Peyer's patch (tissue), 4 donors: ENCODE measurements around the gene SLC44A3. TPM values are rescaled to one million over a fixed set of nuclear protein-coding genes. Genes with fewer than 3 reads are reported as not detected.

Experiments
- DNase-seq, 3 donors: peaks; one replicate each; pipeline ENCODE4 v3.0.0-alpha.2; 2017 to 2019
- H3K27ac ChIP-seq, 4 donors: fragments of 200-600 bp; sonication (generic); one replicate each; pipeline ENCODE4 v1.5.1; 2016 to 2019
- H3K27me3 ChIP-seq, 2 donors: fragments of 200-600 bp; sonication (generic); one replicate each; pipeline ENCODE4 v1.5.1; 2019
- H3K36me3 ChIP-seq, 3 donors: fragments of 200-600 bp; sonication (generic); one replicate each; pipeline ENCODE4 v1.5.1; 2016 to 2019
- H3K4me1 ChIP-seq, 4 donors: fragments of 200-600 bp; sonication (generic); one replicate each; pipeline ENCODE4 v1.5.1; 2016 to 2019
- H3K4me3 ChIP-seq, 4 donors: fragments of 200-600 bp; sonication (generic); 1 replicate in 3 of 4; 2 replicates in 1 of 4; pipeline ENCODE4 v1.5.1; 2016 to 2019; ENCODE audit warnings: mild to moderate bottlenecking in 1 of 4
- H3K9me3 ChIP-seq, 4 donors: fragments of 200-600 bp; sonication (generic); one replicate each; pipeline ENCODE4 v1.5.1; 2016 to 2019; ENCODE audit warnings: mild to moderate bottlenecking in 1 of 4
- POLR2A ChIP-seq, 2 donors: fragments of 450-650 bp; IDR thresholded peaks; one replicate each; pipeline ENCODE4 v1.5.1; 2017; ENCODE audit warnings: antibody characterized with exemption in 2 of 2, mild to moderate bottlenecking in 2 of 2, moderate library complexity in 2 of 2
- total RNA-seq, 4 donors: library from RNA; depleted of rRNA; stranded (reverse); fragments of >200 nt; gene quantifications; one replicate each; pipeline ENCODE4 v1.1.0, GENCODE V29; 2016
- TF ChIP-seq, protein P1 (sequence below), 6 experiments: fragments of 450-650 bp in 4 of 6; fragments of 200-600 bp in 2 of 6; sonication (generic) in 1 of 6; IDR thresholded peaks; one replicate each; pipeline ENCODE4 v1.5.1; 2017 to 2019; ENCODE audit warnings: antibody characterized with exemption in 6 of 6, mild to moderate bottlenecking in 3 of 6, moderate library complexity in 1 of 6

SLC44A3 gene
- total RNA-seq, 4 donors from 2014 or later: 26.4 to 49.0 (median 40.0) TPM

DNA sequence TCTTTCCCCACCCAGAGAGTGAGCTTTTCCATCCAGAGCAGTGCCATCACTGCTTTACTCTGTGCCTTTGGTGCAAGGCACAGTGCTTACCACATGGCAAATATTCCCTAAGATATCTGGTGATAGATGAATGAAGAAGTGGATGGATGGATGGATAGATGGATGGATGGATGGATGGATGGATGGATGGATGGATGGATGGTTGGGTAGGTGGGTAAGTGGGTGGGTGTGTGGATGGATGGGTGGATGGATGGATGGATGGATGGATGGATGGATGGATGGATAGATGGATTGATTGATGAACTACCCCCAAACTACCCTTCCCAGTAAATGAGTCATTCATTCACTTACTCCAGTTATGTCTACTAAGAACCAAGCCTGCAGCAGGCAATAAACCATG lies 42.9 kb upstream of the SLC44A3 start:
- no peaks in the 10 kb centered on the region for H3K27me3 ChIP-seq
- H3K36me3 ChIP-seq: no peaks in the 10 kb centered on the region
- no peaks in the 10 kb centered on the region for H3K4me1 ChIP-seq
- H3K4me3 ChIP-seq: no peak overlapping the region
- H3K9me3 ChIP-seq: no peaks in the 10 kb centered on the region
- TF ChIP-seq POLR2A (IDR thresholded peaks at IDR 0.05): no peak
- no peak overlapping the region for H3K27ac ChIP-seq
- DNase-seq: no peak

DNA sequence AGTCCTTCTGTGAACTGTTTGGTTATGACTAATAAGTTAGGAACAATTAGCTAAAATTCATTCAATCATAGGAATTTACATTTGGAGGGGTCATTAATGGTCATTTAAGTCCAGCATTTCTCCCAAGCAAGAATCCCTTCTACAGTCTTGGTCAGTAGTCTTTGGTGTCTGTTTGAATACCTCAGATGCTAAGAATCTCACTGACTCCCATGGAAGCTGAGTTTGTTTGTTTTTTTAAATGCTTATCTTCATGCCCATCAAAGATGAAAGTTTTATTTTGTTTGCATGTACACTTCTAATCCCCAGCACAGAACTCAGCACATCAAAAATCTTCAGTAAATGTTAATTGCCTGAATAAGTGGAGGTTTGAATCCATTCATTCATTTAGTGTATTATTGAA lies 41.3 kb upstream of the SLC44A3 start:
- TF ChIP-seq, protein P1, sequence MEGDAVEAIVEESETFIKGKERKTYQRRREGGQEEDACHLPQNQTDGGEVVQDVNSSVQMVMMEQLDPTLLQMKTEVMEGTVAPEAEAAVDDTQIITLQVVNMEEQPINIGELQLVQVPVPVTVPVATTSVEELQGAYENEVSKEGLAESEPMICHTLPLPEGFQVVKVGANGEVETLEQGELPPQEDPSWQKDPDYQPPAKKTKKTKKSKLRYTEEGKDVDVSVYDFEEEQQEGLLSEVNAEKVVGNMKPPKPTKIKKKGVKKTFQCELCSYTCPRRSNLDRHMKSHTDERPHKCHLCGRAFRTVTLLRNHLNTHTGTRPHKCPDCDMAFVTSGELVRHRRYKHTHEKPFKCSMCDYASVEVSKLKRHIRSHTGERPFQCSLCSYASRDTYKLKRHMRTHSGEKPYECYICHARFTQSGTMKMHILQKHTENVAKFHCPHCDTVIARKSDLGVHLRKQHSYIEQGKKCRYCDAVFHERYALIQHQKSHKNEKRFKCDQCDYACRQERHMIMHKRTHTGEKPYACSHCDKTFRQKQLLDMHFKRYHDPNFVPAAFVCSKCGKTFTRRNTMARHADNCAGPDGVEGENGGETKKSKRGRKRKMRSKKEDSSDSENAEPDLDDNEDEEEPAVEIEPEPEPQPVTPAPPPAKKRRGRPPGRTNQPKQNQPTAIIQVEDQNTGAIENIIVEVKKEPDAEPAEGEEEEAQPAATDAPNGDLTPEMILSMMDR (IDR thresholded peaks at IDR 0.05): no peak
- Histone ChIP-seq H3K36me3 (no peaks in the 10 kb centered on the region), H3K4me1 (peaks cover 0 to 7% (median 0%) of the 10 kb centered on the region in 4 donors), H3K27me3 (no peaks in the 10 kb centered on the region), H3K9me3 (no peaks in the 10 kb centered on the region), H3K27ac (no peak overlapping the region), H3K4me3 (no peak overlapping the region)
- no peak for DNase-seq

DNA sequence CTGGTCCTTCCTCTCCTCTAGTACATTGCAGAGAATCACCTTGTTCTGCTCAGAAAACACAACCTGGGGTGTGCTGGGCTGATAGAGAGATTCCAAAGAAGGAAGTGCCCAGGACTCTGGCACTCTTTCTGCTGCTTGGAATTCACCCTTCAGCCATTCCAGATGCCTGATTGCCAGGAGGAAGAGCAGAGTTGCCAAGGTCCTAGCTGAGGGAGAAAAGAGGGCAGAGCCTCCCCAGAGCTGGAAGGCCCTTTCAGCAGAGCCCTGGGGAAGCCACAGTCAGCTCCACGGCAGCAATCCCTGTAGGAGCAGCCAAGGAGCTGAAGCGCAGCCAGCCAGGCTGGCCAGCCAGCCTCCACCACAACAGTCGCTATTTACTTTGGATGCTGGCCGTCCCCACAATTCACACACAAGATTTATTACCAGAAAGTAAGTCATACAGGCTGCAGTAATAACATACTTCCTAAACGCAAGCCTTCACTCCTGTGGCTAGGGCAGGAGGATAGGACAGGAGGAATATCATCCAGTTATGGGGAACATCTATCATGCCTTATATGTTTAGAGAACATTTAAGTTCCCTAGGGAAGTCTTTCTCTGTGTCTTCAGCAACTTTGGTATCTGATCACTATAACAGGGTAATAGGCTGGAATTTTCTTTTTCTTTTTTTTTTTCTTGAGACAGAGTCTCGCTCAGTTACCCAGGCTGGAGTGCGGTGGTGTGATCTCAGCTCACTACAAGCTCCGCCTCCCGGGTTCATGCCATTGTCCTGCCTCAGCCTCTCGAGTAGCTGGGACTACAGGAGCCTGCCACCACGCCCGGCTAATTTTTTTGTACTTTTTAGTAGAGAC lies 36.6 kb upstream of the SLC44A3 start:
- no peak overlapping the region for H3K4me3 ChIP-seq
- H3K27me3 ChIP-seq: no peaks in the 10 kb centered on the region

DNA sequence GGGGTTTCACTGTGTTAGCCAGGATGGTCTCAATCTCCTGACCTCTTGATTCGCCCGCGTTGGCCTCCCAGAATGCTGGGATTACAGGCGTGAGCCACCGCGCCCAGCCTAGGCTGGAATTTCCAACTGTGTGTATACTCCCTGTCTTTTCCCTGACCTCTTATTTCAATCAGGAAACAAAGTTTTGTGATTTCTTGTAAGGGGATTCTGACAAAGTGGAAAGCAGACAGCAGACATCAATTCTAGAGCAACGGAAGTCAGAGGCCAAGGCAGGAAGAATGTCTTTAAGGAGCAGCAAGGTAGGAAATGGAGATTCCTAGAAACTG lies 36.0 kb upstream of the SLC44A3 start:
- TF ChIP-seq, protein P1 (IDR thresholded peaks at IDR 0.05): no peak
- TF ChIP-seq POLR2A (IDR thresholded peaks at IDR 0.05): no peak
- Histone ChIP-seq H3K4me3 (no peak overlapping the region), H3K4me1 (peaks cover 0 to 7% (median 0%) of the 10 kb centered on the region in 4 donors), H3K27ac (peak overlapping the region; percentile 45 to 68 (median 51)), H3K27me3 (no peaks in the 10 kb centered on the region), H3K9me3 (no peaks in the 10 kb centered on the region), H3K36me3 (no peaks in the 10 kb centered on the region)
- DNase-seq: no peak

More for the DNA sequence above, 36.6 kb upstream of the SLC44A3 start:
- TF ChIP-seq POLR2A (IDR thresholded peaks at IDR 0.05): no peak
- TF ChIP-seq, protein P1 (IDR thresholded peaks at IDR 0.05): no peak
- peak in 2 of 3 donors; percentile 64 to 68 for DNase-seq
- peak overlapping the region; percentile 50 to 75 (median 60) for H3K27ac ChIP-seq
- H3K9me3 ChIP-seq: no peaks in the 10 kb centered on the region
- no peaks in the 10 kb centered on the region for H3K36me3 ChIP-seq
- H3K4me1 ChIP-seq: peaks cover 0 to 7% (median 0%) of the 10 kb centered on the region in 4 donors

DNA sequence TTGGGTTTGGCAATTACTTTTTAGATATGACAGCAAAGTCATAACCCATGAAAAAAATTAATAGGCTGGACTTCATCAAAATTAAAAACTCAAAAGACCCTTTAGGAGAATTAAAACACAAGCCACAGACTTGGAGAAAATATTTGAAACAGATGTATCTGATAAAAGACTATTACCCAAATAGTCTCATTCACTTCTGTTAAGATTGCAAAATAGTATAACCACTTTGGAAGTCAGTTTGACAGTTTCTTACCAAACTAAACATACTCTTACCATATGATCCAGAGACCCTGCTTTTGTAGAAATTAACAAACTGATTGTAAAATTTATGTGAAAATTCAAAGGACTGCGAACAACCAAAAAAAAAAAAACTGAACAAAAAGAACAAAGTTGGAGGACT lies 32.5 kb upstream of the SLC44A3 start:
- Histone ChIP-seq H3K36me3 (no peaks in the 10 kb centered on the region), H3K4me3 (no peak overlapping the region), H3K9me3 (no peaks in the 10 kb centered on the region), H3K27me3 (no peaks in the 10 kb centered on the region), H3K4me1 (peaks cover 0 to 12% (median 2%) of the 10 kb centered on the region in 4 donors), H3K27ac (no peak overlapping the region)
- TF ChIP-seq, protein P1 (IDR thresholded peaks at IDR 0.05): no peak
- no peak for TF ChIP-seq POLR2A (IDR thresholded peaks at IDR 0.05)
- no peak for DNase-seq

DNA sequence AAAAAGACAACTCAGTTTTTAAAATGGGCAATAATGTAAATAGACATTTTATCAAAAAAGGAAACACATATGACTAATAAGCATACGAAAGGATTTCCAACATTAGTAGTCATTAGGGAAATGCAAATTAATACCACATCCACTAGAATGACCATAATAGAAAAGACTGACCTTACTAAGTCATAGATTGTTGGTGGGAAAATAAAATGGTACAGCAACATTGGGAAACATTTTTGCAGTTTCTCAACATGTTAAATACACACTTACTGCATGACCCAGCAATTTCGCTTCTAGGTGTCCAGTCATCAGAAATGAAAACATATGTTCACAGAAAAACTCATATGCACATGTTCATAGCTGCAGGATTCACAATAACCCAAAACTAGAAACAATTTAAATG lies 29.9 kb upstream of the SLC44A3 start:
- TF ChIP-seq, protein P1 (IDR thresholded peaks at IDR 0.05): no peak
- TF ChIP-seq POLR2A (IDR thresholded peaks at IDR 0.05): no peak

More for the DNA sequence above, 29.9 kb upstream of the SLC44A3 start:
- H3K9me3 ChIP-seq: no peaks in the 10 kb centered on the region
- H3K4me1 ChIP-seq: peaks cover 0 to 11% (median 2%) of the 10 kb centered on the region in 4 donors
- H3K27me3 ChIP-seq: no peaks in the 10 kb centered on the region
- no peak for DNase-seq
- no peak overlapping the region for H3K27ac ChIP-seq
- H3K4me3 ChIP-seq: no peak overlapping the region
- H3K36me3 ChIP-seq: no peaks in the 10 kb centered on the region
